HCT116 (cell line): ENCODE measurements around the gene VLDLR.

Experiments
- CEBPB ChIP-seq: IDR thresholded peaks from 2 replicates; pipeline ENCODE4 v1.6.1; 2012; ENCODE audit warnings: low read depth
- EGR1 ChIP-seq: IDR thresholded peaks from 2 replicates; pipeline ENCODE4 v1.6.1; 2012; ENCODE audit warnings: low read depth
- ELF1 ChIP-seq: IDR thresholded peaks from 2 replicates; pipeline ENCODE4 v1.6.1; 2012; ENCODE audit warnings: low read depth, borderline replicate concordance
- EZH2 ChIP-seq: fragments of 200-600 bp; sonication (generic); IDR thresholded peaks from 2 replicates; pipeline ENCODE4 v1.6.1; 2017; ENCODE audit warnings: antibody characterized with exemption, mixed run types
- EZH2phosphoT487 ChIP-seq: fragments of 200-600 bp; IDR thresholded peaks from 2 replicates; pipeline ENCODE4 v1.6.1; 2018; ENCODE audit warnings: antibody characterized with exemption, borderline replicate concordance
- POLR2A ChIP-seq: IDR thresholded peaks from 2 replicates; pipeline ENCODE4 v1.7.0; 2011; ENCODE audit warnings: borderline replicate concordance; ENCODE audit not compliant: insufficient read depth, insufficient read length; ENCODE audit errors: extremely low read depth
- POLR2AphosphoS5 ChIP-seq: IDR thresholded peaks from 2 replicates; pipeline ENCODE4 v1.6.1; 2011; ENCODE audit warnings: mild to moderate bottlenecking, low read depth, low read length, moderate library complexity
- RAD21 ChIP-seq: IDR thresholded peaks from 2 replicates; pipeline ENCODE4 v1.6.1; 2012; ENCODE audit warnings: low read depth, mild to moderate bottlenecking
- SIN3A ChIP-seq: IDR thresholded peaks from 2 replicates; pipeline ENCODE4 v1.6.1; 2012; ENCODE audit warnings: low read depth
- SRF ChIP-seq: IDR thresholded peaks from 2 replicates; pipeline ENCODE4 v1.6.1; 2012; ENCODE audit warnings: low read depth
- TF ChIP-seq, protein P1 (sequence below), 3 experiments: fragments of 200-600 bp in 1 of 3; sonication (generic) in 1 of 3; IDR thresholded peaks in 2 of 3; conservative IDR thresholded peaks in 1 of 3; 2 replicates each; pipeline ENCODE4 v1.5.1; 2012 to 2017; ENCODE audit warnings: low read depth in 2 of 3, low read length in 2 of 3, antibody characterized with exemption in 1 of 3, borderline replicate concordance in 1 of 3, control low read depth in 1 of 3, mild to moderate bottlenecking in 1 of 3, mixed read lengths in 1 of 3, mixed run types in 1 of 3, moderate library complexity in 1 of 3; ENCODE audit not compliant: insufficient read depth in 1 of 3
- TF ChIP-seq, protein P2 (sequence below): IDR thresholded peaks from 2 replicates; pipeline ENCODE4 v1.6.1; 2011; ENCODE audit warnings: mild to moderate bottlenecking, low read length, moderate library complexity; ENCODE audit not compliant: insufficient replicate concordance; ENCODE audit errors: extremely low read depth

DNA sequence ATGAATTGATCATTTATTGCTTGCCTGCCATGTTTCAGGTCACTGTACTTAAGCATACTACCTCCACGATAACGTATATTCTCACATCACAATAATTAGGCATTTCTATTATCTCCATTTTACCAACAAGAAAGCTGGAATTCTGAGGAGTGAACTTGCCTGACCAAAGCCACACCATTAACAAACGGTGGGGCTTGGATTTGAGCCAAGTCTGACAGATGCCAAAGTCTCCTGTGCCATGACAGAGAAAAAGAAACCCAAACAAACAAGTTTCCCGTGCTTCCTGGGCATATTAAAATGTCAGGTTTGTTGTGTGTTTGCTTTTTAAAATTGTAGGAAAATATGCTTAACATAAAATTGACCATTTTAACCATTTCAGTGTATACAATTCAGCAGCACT is 54.9 kb downstream of the VLDLR start:
- no peak for TF ChIP-seq EZH2
- TF ChIP-seq, protein P1, sequence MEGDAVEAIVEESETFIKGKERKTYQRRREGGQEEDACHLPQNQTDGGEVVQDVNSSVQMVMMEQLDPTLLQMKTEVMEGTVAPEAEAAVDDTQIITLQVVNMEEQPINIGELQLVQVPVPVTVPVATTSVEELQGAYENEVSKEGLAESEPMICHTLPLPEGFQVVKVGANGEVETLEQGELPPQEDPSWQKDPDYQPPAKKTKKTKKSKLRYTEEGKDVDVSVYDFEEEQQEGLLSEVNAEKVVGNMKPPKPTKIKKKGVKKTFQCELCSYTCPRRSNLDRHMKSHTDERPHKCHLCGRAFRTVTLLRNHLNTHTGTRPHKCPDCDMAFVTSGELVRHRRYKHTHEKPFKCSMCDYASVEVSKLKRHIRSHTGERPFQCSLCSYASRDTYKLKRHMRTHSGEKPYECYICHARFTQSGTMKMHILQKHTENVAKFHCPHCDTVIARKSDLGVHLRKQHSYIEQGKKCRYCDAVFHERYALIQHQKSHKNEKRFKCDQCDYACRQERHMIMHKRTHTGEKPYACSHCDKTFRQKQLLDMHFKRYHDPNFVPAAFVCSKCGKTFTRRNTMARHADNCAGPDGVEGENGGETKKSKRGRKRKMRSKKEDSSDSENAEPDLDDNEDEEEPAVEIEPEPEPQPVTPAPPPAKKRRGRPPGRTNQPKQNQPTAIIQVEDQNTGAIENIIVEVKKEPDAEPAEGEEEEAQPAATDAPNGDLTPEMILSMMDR (IDR thresholded peaks at IDR 0.05 in 2 of 3, conservative IDR thresholded peaks at IDR 0.05 in 1 of 3; ENCODE audit: borderline replicate concordance in 1 of 3, insufficient read depth in 1 of 3, low read depth in 2 of 3, low read length in 2 of 3), result no peak
- TF ChIP-seq EGR1, result no peak
- TF ChIP-seq POLR2AphosphoS5, result no peak
- no peak for TF ChIP-seq CEBPB
- no peak for TF ChIP-seq EZH2phosphoT487
- TF ChIP-seq POLR2A, result no peak
- TF ChIP-seq SIN3A, result no peak
- no peak for TF ChIP-seq RAD21
- TF ChIP-seq, protein P2, sequence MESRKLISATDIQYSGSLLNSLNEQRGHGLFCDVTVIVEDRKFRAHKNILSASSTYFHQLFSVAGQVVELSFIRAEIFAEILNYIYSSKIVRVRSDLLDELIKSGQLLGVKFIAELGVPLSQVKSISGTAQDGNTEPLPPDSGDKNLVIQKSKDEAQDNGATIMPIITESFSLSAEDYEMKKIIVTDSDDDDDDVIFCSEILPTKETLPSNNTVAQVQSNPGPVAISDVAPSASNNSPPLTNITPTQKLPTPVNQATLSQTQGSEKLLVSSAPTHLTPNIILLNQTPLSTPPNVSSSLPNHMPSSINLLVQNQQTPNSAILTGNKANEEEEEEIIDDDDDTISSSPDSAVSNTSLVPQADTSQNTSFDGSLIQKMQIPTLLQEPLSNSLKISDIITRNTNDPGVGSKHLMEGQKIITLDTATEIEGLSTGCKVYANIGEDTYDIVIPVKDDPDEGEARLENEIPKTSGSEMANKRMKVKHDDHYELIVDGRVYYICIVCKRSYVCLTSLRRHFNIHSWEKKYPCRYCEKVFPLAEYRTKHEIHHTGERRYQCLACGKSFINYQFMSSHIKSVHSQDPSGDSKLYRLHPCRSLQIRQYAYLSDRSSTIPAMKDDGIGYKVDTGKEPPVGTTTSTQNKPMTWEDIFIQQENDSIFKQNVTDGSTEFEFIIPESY, result no peak
- no peak for TF ChIP-seq ELF1
- no peak for TF ChIP-seq SRF
